Liver (tissue), 9 donors: ENCODE data around the gene RPE65. TPM values are rescaled to one million over a fixed set of nuclear protein-coding genes. Genes with fewer than 3 reads are reported as not detected.

ENCODE experiments used
- DNase-seq: peaks from one replicate; pipeline ENCODE4 v3.0.0-alpha.2; 2017; ENCODE audit warnings: low spot score
- H3K27ac ChIP-seq, 2 donors: one replicate each; pipeline ENCODE4 v1.7.0; 2013; ENCODE audit warnings: inconsistent platforms in 2 of 2, low read length in 2 of 2, control low read depth in 1 of 2, low read depth in 1 of 2, mild to moderate bottlenecking in 1 of 2
- H3K27me3 ChIP-seq, 4 donors: one replicate each; pipeline versions ENCODE4 v1.6.1 to v1.7.0; 2013; ENCODE audit warnings: low read length in 3 of 4, inconsistent platforms in 1 of 4, mild to moderate bottlenecking in 1 of 4, moderate library complexity in 1 of 4; ENCODE audit not compliant: control insufficient read depth in 4 of 4, insufficient read depth in 4 of 4
- H3K36me3 ChIP-seq, 4 donors: one replicate each; pipeline versions ENCODE4 v1.6.1 to v1.7.0; 2013; ENCODE audit warnings: low read length in 3 of 4, mild to moderate bottlenecking in 3 of 4, low read depth in 1 of 4, moderate library complexity in 1 of 4; ENCODE audit not compliant: control insufficient read depth in 4 of 4, insufficient read depth in 3 of 4
- H3K4me1 ChIP-seq, 4 donors: one replicate each; pipeline versions ENCODE4 v1.6.1 to v1.7.0; 2013; ENCODE audit warnings: low read length in 3 of 4, mild to moderate bottlenecking in 3 of 4, moderate library complexity in 1 of 4; ENCODE audit not compliant: control insufficient read depth in 4 of 4, insufficient read depth in 4 of 4
- H3K4me3 ChIP-seq, 3 donors: one replicate each; pipeline versions ENCODE4 v1.6.1 to v1.7.0; 2013; ENCODE audit warnings: low read length in 3 of 3, control low read depth in 1 of 3, low read depth in 1 of 3, mild to moderate bottlenecking in 1 of 3
- H3K9ac ChIP-seq, 2 donors: one replicate each; pipeline ENCODE4 v1.7.0; 2013; ENCODE audit warnings: low read length in 2 of 2, mild to moderate bottlenecking in 2 of 2, moderate library complexity in 2 of 2, control low read depth in 1 of 2, low read depth in 1 of 2
- H3K9me3 ChIP-seq, 4 donors: one replicate each; pipeline versions ENCODE4 v1.6.1 to v1.7.0; 2013; ENCODE audit warnings: low read length in 3 of 4; ENCODE audit not compliant: control insufficient read depth in 4 of 4
- ATF3 ChIP-seq: IDR thresholded peaks from 2 replicates; pipeline ENCODE4 v1.6.1; 2016; ENCODE audit warnings: antibody characterized with exemption
- CTCF ChIP-seq: fragments of 150-350 bp; IDR thresholded peaks from 2 replicates; pipeline ENCODE4 v1.5.1; 2017; ENCODE audit warnings: improper control_type of control experiment, low read depth, low read length; ENCODE audit not compliant: missing input control
- EGR1 ChIP-seq, 2 donors: IDR thresholded peaks; 2 replicates each; pipeline ENCODE4 v1.6.1; 2016 to 2018; ENCODE audit warnings: antibody characterized with exemption in 2 of 2, low read depth in 2 of 2
- FOXA1 ChIP-seq: IDR thresholded peaks from 2 replicates; pipeline ENCODE4 v1.6.1; 2016; ENCODE audit warnings: antibody characterized with exemption
- FOXA2 ChIP-seq: IDR thresholded peaks from 2 replicates; pipeline ENCODE4 v1.6.1; 2016; ENCODE audit warnings: antibody characterized with exemption
- GABPA ChIP-seq, 2 donors: IDR thresholded peaks in 1 of 2; conservative IDR thresholded peaks in 1 of 2; 2 replicates each; pipeline ENCODE4 v1.6.1; 2016; ENCODE audit warnings: antibody characterized with exemption in 2 of 2, mild to moderate bottlenecking in 1 of 2, moderate library complexity in 1 of 2
- HNF4A ChIP-seq, 2 donors: conservative IDR thresholded peaks; 2 replicates each; pipeline ENCODE4 v1.6.1; 2016; ENCODE audit warnings: antibody characterized with exemption in 2 of 2, mild to moderate bottlenecking in 2 of 2
- HNF4G ChIP-seq: IDR thresholded peaks from 2 replicates; pipeline ENCODE4 v1.6.1; 2016; ENCODE audit warnings: antibody characterized with exemption
- MAX ChIP-seq: IDR thresholded peaks from 2 replicates; pipeline ENCODE4 v1.6.1; 2016; ENCODE audit warnings: antibody characterized with exemption
- NR2F2 ChIP-seq: IDR thresholded peaks from 2 replicates; pipeline ENCODE4 v1.6.1; 2016; ENCODE audit warnings: antibody characterized with exemption
- REST ChIP-seq: IDR thresholded peaks from 2 replicates; pipeline ENCODE4 v1.6.1; 2016; ENCODE audit warnings: antibody characterized with exemption, mild to moderate bottlenecking
- RXRA ChIP-seq, 2 donors: IDR thresholded peaks; 2 replicates each; pipeline ENCODE4 v1.6.1; 2017 to 2018; ENCODE audit warnings: antibody characterized with exemption in 2 of 2, mild to moderate bottlenecking in 1 of 2
- SP1 ChIP-seq: IDR thresholded peaks from 2 replicates; pipeline ENCODE4 v1.6.1; 2018; ENCODE audit warnings: antibody characterized with exemption, mild to moderate bottlenecking
- TAF1 ChIP-seq: conservative IDR thresholded peaks from 2 replicates; pipeline ENCODE4 v1.6.1; 2016; ENCODE audit warnings: antibody characterized with exemption, mild to moderate bottlenecking
- YY1 ChIP-seq: IDR thresholded peaks from 2 replicates; pipeline ENCODE4 v1.6.1; 2016; ENCODE audit warnings: antibody characterized with exemption, mild to moderate bottlenecking
- WGBS: extraction: QIAGEN DNeasy Blood & Tissue Kit; methylation state at CpG from one replicate; pipeline ENCODE4 v1.1.7; 2013; 5-methylcytosine and 5-hydroxymethylcytosine counted together
- polyA plus RNA-seq, 2 donors: library from polyadenylated mRNA; stranded (reverse) in 1 of 2; unstranded in 1 of 2; fragments of 200-250 nt in 1 of 2; fragments of >200 nt in 1 of 2; fragmentation: Nextera tagmentation in 1 of 2; extraction: Ambion mirVana in 1 of 2; gene quantifications; one replicate each; pipeline versions ENCODE4 v1.2.1 to v1.2.3, GENCODE V29; 2013 to 2015
- total RNA-seq, 2 donors: library from RNA; depleted of rRNA; stranded (reverse); fragments of >200 nt; gene quantifications; one replicate each; pipeline ENCODE4 v1.2.3, GENCODE V29; 2014
- donor health status: healthy.
- donor health status: healthy.
- donor health status: healthy.
- donor health status: healthy.
- donor health status: healthy.

Gene RPE65
- total and polyA plus RNA-seq, 4 donors, result not detected

- TF ChIP-seq REST, result no peak
- TF ChIP-seq SP1, result no peak
- no peak for TF ChIP-seq FOXA1
- TF ChIP-seq NR2F2, result no peak
- no peak for TF ChIP-seq MAX
- TF ChIP-seq RXRA (IDR thresholded peaks at IDR 0.05), result no peak
- TF ChIP-seq HNF4A (conservative IDR thresholded peaks at IDR 0.05), result no peak
Measured at GRCh38 chr1:68459091-68459490, 9.3 kb upstream of the RPE65 start (continued).

GRCh38 chr1:68456202-68456601 lies 6.4 kb upstream of the RPE65 start:
- DNase-seq, result no peak
- Histone ChIP-seq H3K9ac (no peak overlapping the region), H3K27ac (no peak overlapping the region), H3K9me3 (no peaks in the 10 kb centered on the region), H3K36me3 (no peaks in the 10 kb centered on the region), H3K4me1 (no peaks in the 10 kb centered on the region), H3K27me3 (no peaks in the 10 kb centered on the region), H3K4me3 (no peak overlapping the region)
- WGBS, result 86% methylated on average over 1 of the region's 1 CpG
- no peak for TF ChIP-seq FOXA2
- TF ChIP-seq TAF1, result no peak
- no peak for TF ChIP-seq EGR1 (IDR thresholded peaks at IDR 0.05; ENCODE audit: low read depth in 2 of 2)
- TF ChIP-seq MAX, result no peak
- no peak for TF ChIP-seq SP1
- no peak for TF ChIP-seq NR2F2
- TF ChIP-seq GABPA (IDR thresholded peaks at IDR 0.05 in 1 of 2, conservative IDR thresholded peaks at IDR 0.05 in 1 of 2), result no peak
- TF ChIP-seq HNF4G, result no peak
- no peak for TF ChIP-seq YY1
- no peak for TF ChIP-seq CTCF

- Histone ChIP-seq H3K36me3 (no peaks in the 10 kb centered on the region), H3K9me3 (no peaks in the 10 kb centered on the region), H3K4me3 (no peak overlapping the region), H3K9ac (no peak overlapping the region), H3K27me3 (peaks cover 0 to 2% (median 0%) of the 10 kb centered on the region in 4 donors), H3K4me1 (no peaks in the 10 kb centered on the region), H3K27ac (no peak overlapping the region)
- 77% methylated on average over 2 of the region's 2 CpGs for WGBS
- no peak for DNase-seq
- no peak for TF ChIP-seq CTCF
- no peak for TF ChIP-seq YY1
- TF ChIP-seq ATF3, result no peak
- no peak for TF ChIP-seq RXRA (IDR thresholded peaks at IDR 0.05)
- TF ChIP-seq TAF1, result no peak
Measured at GRCh38 chr1:68454534-68454933, 4.8 kb upstream of the RPE65 start.
